Choroid plexus epithelial cell (primary cell): ENCODE results near the gene RXFP4.
A peak's percentile ranks its signal among the peaks of the same experiment; 100 is the strongest.

Source experiments
- DNase-seq: peaks from one replicate; pipeline ENCODE4 v3.0.0-alpha.2; 2010; ENCODE audit warnings: low read depth
- H3K4me3 ChIP-seq: 2 replicates; pipeline ENCODE4 v1.5.1; 2011; ENCODE audit warnings: low read depth, mild to moderate bottlenecking, control low read depth, low read length, moderate library complexity
- TF ChIP-seq, protein P1 (sequence below): conservative IDR thresholded peaks from 2 replicates; pipeline ENCODE4 v1.5.1; 2011; ENCODE audit warnings: low read depth, mild to moderate bottlenecking, control low read depth, inconsistent platforms, low read length, moderate library complexity

The RXFP4 gene

DNA sequence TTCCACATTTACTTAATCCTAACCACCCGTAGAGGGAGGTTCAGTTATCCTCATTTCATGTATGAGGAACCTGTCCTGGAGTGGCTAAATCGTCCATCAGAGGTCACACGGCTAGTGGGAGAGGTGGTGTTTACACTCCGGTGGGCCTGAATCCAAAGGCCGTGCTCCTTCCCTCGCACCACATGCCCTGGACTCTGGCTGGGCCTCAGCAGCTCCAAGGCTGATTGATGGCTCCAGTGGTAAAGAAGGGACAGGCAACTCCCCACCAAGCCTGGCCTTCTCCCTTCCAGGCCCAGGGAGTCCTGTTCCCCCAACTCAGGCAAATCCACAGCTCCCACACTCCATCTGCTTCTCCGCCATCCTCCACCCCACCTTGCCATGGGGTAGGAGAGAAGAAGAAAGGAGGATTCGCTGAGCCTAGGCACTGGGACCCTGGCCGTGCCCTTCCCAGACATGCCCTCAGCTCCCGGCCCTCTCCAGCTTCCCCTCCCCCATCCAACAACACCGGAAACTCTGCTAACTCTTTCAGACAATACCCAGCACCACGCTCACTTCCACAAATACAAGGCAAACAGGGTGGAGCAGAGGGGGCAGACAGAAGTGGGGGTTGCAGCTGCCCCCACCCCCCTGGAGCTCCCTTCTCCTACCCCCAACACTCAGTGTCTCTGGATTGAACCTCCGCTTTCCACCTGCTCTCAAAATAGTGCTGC, 26.1 kb downstream of the RXFP4 start:
- H3K4me3 ChIP-seq = no peak overlapping the region
- DNase-seq = no peak
- TF ChIP-seq, protein P1, sequence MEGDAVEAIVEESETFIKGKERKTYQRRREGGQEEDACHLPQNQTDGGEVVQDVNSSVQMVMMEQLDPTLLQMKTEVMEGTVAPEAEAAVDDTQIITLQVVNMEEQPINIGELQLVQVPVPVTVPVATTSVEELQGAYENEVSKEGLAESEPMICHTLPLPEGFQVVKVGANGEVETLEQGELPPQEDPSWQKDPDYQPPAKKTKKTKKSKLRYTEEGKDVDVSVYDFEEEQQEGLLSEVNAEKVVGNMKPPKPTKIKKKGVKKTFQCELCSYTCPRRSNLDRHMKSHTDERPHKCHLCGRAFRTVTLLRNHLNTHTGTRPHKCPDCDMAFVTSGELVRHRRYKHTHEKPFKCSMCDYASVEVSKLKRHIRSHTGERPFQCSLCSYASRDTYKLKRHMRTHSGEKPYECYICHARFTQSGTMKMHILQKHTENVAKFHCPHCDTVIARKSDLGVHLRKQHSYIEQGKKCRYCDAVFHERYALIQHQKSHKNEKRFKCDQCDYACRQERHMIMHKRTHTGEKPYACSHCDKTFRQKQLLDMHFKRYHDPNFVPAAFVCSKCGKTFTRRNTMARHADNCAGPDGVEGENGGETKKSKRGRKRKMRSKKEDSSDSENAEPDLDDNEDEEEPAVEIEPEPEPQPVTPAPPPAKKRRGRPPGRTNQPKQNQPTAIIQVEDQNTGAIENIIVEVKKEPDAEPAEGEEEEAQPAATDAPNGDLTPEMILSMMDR = no peak

DNA sequence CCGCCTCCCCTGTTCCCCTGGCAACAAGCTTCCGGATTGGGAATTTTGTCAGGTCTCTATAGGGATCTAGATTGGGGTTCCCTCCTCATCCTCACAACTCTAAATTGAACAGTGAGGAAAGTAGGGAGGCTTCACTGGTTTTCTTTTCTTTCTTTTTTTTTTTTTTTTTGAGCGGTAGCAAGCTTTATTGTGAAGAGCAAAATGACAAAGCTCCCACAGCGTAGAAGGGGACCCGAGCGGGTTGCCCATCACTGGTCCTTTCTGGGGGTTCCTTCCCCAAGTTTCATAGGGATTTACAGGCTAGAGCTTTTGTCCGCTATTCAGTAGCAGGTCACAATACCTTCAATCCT, 26.6 kb downstream of the RXFP4 start:
- no peak for DNase-seq
- H3K4me3 ChIP-seq = no peak overlapping the region
- TF ChIP-seq, protein P1 = no peak

DNA sequence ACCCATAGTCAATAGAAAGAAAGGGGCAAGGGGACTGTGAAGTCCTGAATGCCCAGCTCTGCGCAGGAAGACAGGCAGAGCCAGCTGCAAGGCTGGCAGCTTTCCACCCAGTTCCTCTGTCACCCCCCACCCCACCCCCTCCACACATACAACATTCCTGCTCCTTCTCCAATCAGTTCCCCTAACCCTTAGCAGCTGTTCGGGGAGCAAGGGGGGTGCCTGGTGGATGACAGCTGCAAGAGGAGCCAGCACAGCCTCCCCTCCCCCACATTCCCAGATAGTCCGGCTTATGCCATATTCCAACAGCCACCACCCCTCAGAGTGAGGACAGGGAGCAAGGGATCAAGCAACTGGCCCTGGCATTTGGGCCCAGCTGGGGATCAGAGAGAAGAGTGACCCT, 27.2 kb downstream of the RXFP4 start:
- TF ChIP-seq, protein P1 = no peak
- DNase-seq = no peak
- no peak overlapping the region for H3K4me3 ChIP-seq

DNA sequence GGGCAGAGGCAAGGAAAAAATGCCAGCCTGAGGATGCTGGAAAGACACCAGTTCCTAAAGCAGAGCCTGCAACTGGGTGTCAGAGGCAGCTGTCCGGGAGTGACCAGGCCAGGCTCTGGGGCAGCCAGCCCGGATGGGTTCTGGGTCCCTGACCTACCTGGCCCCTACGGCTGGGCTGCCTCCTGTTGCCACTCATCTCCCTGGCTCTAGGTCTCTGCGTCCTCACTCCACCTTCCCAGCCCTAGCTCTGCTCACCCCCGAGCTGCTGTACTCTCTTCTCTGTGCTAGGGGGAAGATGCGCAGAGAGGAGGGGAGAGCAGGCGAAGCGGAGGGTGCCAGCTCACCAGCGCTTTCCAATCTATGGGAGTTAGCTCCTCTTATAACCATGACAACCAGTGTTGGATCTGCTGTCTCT, 27.9 kb downstream of the RXFP4 start:
- DNase-seq = no peak

DNA sequence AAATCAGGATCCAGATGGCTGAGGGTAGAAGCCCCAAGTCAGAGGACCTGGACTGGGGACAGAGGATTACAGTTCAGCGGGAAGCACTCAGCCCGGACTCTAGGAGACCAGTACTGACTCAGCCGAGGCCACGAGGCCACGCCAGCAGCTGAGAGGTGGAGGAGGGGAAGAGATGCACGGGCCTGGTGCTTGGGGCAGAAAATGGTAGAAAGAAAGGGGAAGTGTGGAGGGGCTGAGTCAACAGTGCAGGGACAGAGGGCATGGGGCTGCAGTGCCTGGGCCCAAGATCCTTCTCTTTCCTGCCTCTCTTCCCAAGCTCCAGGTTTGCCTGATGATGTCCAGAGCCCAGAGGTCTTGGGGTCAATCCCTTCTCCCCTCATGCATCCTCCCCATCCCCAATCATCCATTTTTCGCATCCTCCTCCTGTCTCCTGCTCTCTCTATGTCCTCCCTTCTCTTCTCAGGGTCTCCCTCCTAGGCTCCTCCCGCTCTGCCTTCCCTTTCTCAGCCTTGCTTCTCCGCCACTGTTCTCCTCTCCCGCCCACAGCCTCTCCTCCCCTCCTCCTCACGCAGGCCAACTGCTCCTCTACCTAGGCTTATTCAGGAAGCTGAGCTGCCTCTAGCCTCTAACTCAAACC, 29.2 kb downstream of the RXFP4 start:
- no peak overlapping the region for H3K4me3 ChIP-seq
- TF ChIP-seq, protein P1 = no peak
- peak; percentile 80 for DNase-seq

More for the DNA sequence above, 27.9 kb downstream of the RXFP4 start:
- no peak overlapping the region for H3K4me3 ChIP-seq
- TF ChIP-seq, protein P1 = no peak

DNA sequence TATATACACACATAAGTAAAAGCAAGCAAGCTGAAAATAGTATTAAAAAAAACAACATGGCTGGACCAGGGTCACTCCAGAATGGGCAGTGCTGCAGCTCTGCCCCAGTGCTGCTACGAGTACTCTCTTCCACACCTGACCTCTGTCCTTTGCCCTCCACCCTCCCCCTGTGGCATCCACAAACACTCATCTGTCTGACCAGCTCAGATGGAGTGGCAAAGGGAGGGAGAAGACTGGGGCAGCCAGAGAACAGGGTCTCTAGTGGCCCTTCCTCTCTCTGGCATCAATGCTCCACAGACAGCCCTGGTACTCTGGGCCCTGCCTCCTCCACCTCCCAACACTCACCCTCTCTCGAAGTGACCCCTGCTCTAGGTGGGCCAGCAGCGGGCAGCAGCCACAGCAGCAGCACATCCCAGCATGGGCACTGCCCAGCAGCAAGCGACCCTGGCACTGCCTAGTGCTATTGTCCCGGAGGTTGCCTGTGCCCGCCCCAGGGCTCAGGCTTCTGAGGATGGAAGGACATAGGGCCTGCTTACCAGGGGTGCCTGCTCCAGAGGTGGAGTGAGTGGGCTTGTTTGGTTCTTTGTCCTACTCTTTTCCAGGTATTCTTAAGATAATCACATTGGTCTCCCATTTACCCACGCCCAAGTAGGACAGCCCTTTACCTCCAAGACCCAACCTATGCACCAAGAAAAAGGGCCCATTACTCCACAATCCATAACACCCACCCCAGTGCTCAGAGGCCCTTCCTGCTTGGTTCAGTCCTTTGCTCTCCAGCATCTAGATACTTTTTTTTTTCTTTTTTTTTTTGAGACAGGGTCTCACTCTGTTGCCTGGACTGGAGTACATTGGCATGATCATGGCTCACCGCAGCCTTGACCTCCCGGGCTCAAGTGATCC, 30.7 kb downstream of the RXFP4 start:
- no peak for DNase-seq
- TF ChIP-seq, protein P1 = no peak
- no peak overlapping the region for H3K4me3 ChIP-seq
